ENCODE measurements around the gene OR5P2. TPM values are rescaled to one million over a fixed set of nuclear protein-coding genes. Genes with fewer than 3 reads are reported as not detected.
"Not testable (repeated sequence)": the region's sequence is repeated elsewhere in the genome, so short reads cannot be mapped to it uniquely, and the experiment has no call there.

Gene OR5P2
- total RNA-seq, 4 donors from 2014 or later = not detected

DNA sequence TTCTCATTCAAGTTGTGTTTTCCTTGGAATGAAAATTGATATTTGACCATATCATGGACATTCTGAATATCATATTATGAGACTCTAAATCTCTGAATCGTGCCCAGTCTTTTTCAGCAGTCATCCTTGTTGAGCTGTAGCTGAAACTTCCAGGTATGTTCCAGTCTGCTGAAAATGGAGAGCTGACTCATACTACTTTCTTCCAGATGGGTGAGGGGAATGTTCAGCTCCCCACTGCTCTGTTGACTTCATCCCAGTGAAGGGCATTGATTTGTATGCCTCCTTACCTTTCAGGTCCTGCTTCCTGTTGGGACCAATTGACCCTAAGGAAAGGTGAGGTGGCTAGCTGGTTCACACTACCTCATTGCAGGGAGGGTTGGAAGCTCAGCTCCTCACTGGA lies 3.5 kb downstream of the OR5P2 start:
- intact Hi-C loops (cut with DNase I; ENCODE audit: low total_unique reads) (no loop called here), in situ Hi-C loops (cut with MboI; ENCODE audit: low sequenced_read_pairs in 4 of 4) (no loop called here)
- TF ChIP-seq, protein P1, sequence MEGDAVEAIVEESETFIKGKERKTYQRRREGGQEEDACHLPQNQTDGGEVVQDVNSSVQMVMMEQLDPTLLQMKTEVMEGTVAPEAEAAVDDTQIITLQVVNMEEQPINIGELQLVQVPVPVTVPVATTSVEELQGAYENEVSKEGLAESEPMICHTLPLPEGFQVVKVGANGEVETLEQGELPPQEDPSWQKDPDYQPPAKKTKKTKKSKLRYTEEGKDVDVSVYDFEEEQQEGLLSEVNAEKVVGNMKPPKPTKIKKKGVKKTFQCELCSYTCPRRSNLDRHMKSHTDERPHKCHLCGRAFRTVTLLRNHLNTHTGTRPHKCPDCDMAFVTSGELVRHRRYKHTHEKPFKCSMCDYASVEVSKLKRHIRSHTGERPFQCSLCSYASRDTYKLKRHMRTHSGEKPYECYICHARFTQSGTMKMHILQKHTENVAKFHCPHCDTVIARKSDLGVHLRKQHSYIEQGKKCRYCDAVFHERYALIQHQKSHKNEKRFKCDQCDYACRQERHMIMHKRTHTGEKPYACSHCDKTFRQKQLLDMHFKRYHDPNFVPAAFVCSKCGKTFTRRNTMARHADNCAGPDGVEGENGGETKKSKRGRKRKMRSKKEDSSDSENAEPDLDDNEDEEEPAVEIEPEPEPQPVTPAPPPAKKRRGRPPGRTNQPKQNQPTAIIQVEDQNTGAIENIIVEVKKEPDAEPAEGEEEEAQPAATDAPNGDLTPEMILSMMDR (IDR thresholded peaks at IDR 0.05 in 4 of 5, conservative IDR thresholded peaks at IDR 0.05 in 1 of 5) = no peak
- TF ChIP-seq POLR2A (IDR thresholded peaks at IDR 0.05) = no peak
- no peaks in the 10 kb centered on the region for H3K27me3 ChIP-seq
- H3K4me3 ChIP-seq = no peak overlapping the region
- no peaks in the 10 kb centered on the region for H3K9me3 ChIP-seq
- DNase-seq (no peak), ATAC-seq (no peak)
- H3K36me3 ChIP-seq = no peaks in the 10 kb centered on the region
- no peaks in the 10 kb centered on the region for H3K4me1 ChIP-seq
- H3K27ac ChIP-seq = no peak overlapping the region

DNA sequence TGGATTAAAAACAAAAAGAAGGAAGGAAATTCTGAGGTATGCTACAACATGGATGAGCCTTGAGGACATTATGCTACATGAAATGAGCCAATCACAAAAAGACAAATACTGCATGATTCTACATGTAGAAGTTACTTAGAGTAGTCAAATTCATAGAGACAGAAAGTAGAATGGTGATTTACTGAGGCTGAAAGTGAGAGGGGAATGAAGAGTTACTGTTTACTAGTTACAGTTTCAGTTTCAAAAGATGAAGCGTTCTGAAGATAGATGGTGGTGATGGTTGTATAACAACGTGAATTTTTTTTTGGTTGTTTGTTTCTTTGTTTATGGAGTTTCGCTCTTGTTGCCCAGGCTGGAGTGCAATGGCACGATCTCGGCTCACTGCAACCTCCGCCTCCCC lies 9.5 kb downstream of the OR5P2 start:
- Histone ChIP-seq H3K27me3 (no peaks in the 10 kb centered on the region), H3K36me3 (no peaks in the 10 kb centered on the region), H3K4me1 (no peaks in the 10 kb centered on the region), H3K27ac (no peak overlapping the region), H3K4me3 (no peak overlapping the region), H3K9me3 (no peaks in the 10 kb centered on the region)
- ATAC-seq (no peak), DNase-seq (no peak)
- intact Hi-C loops (cut with DNase I; ENCODE audit: low total_unique reads) (no loop called here), in situ Hi-C loops (cut with MboI; ENCODE audit: low sequenced_read_pairs in 4 of 4) (no loop called here)
- no peak for TF ChIP-seq POLR2A (IDR thresholded peaks at IDR 0.05)
- TF ChIP-seq, protein P1 (IDR thresholded peaks at IDR 0.05 in 4 of 5, conservative IDR thresholded peaks at IDR 0.05 in 1 of 5) = no peak

DNA sequence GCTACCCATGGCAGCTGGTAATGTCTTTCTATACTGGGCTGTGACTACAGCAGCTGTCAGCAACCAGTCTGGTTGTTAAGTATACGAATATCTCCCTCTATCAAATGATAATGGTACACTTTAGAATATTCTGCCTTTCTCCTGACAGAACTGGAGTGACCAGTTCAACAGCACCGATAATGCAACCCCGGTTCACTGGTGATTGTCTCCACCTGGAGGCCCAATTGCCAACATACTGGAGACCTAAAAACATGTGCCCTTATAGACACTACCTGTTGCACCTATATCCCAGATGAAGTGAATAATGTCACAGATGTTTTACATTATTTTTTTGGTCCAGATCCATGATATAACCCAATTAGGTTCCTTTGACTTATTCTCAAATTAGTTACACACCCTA lies 21.1 kb downstream of the OR5P2 start:
- no peaks in the 10 kb centered on the region for H3K27me3 ChIP-seq
- ATAC-seq (no peak), DNase-seq (no peak)
- TF ChIP-seq POLR2A (IDR thresholded peaks at IDR 0.05) = no peak
- TF ChIP-seq, protein P1 (IDR thresholded peaks at IDR 0.05 in 4 of 5, conservative IDR thresholded peaks at IDR 0.05 in 1 of 5) = no peak
- H3K27ac ChIP-seq = no peak overlapping the region
- no peak overlapping the region for H3K4me3 ChIP-seq
- H3K36me3 ChIP-seq = no peaks in the 10 kb centered on the region
- intact Hi-C loops (cut with DNase I; ENCODE audit: low total_unique reads) (no loop called here), in situ Hi-C loops (cut with MboI; ENCODE audit: low sequenced_read_pairs in 4 of 4) (no loop called here)
- H3K9me3 ChIP-seq = no peaks in the 10 kb centered on the region
- H3K4me1 ChIP-seq = no peaks in the 10 kb centered on the region

DNA sequence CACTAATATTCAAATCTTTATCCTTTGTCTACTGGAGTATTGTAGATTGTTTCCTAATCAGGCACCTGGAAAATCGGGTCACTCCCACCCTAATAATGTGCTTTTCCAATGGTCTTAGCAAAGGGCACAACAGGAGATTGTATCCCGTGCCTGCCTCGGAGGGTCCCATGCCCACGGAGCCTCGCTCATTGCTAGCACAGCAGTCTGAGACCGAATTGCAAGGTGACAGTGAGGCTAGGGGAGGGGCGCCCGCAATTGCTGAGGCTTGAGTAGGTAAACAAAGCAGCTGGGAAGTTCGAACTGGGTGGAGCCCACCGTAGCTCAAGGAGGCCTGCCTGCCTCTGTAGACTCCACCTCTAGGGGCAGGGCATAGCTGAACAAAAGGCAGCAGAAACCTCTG lies 32.4 kb downstream of the OR5P2 start:
- H3K9me3 ChIP-seq; H3K4me1 ChIP-seq; in situ Hi-C loops (cut with MboI; ENCODE audit: low sequenced_read_pairs in 4 of 4); H3K4me3 ChIP-seq; ATAC-seq; H3K27me3 ChIP-seq; H3K27ac ChIP-seq; DNase-seq; intact Hi-C loops (cut with DNase I; ENCODE audit: low total_unique reads); H3K36me3 ChIP-seq: not testable (repeated sequence)

DNA sequence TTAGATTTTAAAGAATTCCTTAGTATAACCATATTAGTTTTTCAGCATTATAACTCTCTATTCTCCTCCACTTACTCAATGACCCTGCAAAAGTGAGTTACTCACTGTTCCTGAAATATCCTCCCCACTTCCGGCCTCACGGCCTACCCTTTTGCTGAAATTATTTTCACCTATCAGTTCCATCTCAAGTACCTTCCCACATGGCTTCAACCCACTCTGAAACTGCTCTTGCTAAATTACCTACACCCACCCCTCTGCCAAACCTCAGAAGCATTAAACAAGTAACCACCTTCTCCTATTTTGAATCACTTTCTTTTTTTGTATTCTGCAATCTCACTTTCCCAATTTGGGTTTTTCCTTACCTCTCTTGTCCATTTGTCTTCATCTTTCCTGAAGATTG lies 37.7 kb downstream of the OR5P2 start:
- Histone ChIP-seq H3K4me1 (no peaks in the 10 kb centered on the region), H3K36me3 (no peaks in the 10 kb centered on the region), H3K4me3 (no peak overlapping the region), H3K27ac (no peak overlapping the region), H3K27me3 (no peaks in the 10 kb centered on the region), H3K9me3 (no peaks in the 10 kb centered on the region)
- in situ Hi-C loops (cut with MboI; ENCODE audit: low sequenced_read_pairs in 4 of 4) (no loop called here), intact Hi-C loops (cut with DNase I; ENCODE audit: low total_unique reads) (no loop called here)
- ATAC-seq (no peak), DNase-seq (no peak)
- no peak for TF ChIP-seq POLR2A (IDR thresholded peaks at IDR 0.05)
- TF ChIP-seq, protein P1 (IDR thresholded peaks at IDR 0.05 in 4 of 5, conservative IDR thresholded peaks at IDR 0.05 in 1 of 5) = no peak
